Measurements from ENCODE around the gene LRMDA. TPM values are rescaled to one million over a fixed set of nuclear protein-coding genes. Genes with fewer than 3 reads are reported as not detected.

Gene LRMDA
- total and polyA plus RNA-seq, 2 of the 13 experiments (the other 11 are each of a cell fraction or from before 2014, with no cell fraction given), result 13.4 to 22.0 TPM

- TF ChIP-seq BRF2 (CRISPR knock-in tag; IDR thresholded peaks at IDR 0.05) (no peak), U2AF1 (optimal IDR thresholded peaks at IDR 0.05; ENCODE audit: low read depth, low read length) (no peak), BORCS8-MEF2B (CRISPR knock-in tag; IDR thresholded peaks at IDR 0.05) (no peak), ZNF160 (CRISPR knock-in tag; IDR thresholded peaks at IDR 0.05) (no peak), SIN3A (IDR thresholded peaks at IDR 0.05; ENCODE audit: borderline replicate concordance, low read depth, low read length) (no peak), PREB (CRISPR knock-in tag; IDR thresholded peaks at IDR 0.05) (no peak), MYC (CRISPR knock-in tag; IDR thresholded peaks at IDR 0.05; ENCODE audit: borderline replicate concordance) (no peak), GRHL1 (CRISPR knock-in tag; conservative IDR thresholded peaks at IDR 0.05) (no peak), BCL6 (CRISPR knock-in tag; IDR thresholded peaks at IDR 0.05) (no peak), KDM6A (CRISPR knock-in tag; IDR thresholded peaks at IDR 0.05; ENCODE audit: low read depth) (peak; percentile 69), ZNF839 (CRISPR knock-in tag; IDR thresholded peaks at IDR 0.05; ENCODE audit: borderline replicate concordance) (no peak), SNAI1 (CRISPR knock-in tag; IDR thresholded peaks at IDR 0.05; ENCODE audit: borderline replicate concordance) (no peak), MED1 (CRISPR knock-in tag; IDR thresholded peaks at IDR 0.05) (no peak), FOSL2 (CRISPR knock-in tag; IDR thresholded peaks at IDR 0.05) (0 out of 2 replicates have a peak, but pooled peaks have one; percentile 10), RARA (CRISPR knock-in tag; IDR thresholded peaks at IDR 0.05) (peak; percentile 17; the same call in 1 of the 2 replicates), ZFP41 (CRISPR knock-in tag; IDR thresholded peaks at IDR 0.05; ENCODE audit: borderline replicate concordance) (no peak), TARDBP (CRISPR knock-in tag; IDR thresholded peaks at IDR 0.05) (peak; percentile 29; the same call in 1 of the 2 replicates), ZNF33B (CRISPR knock-in tag; IDR thresholded peaks at IDR 0.05) (no peak), PRMT3 (CRISPR knock-in tag; IDR thresholded peaks at IDR 0.05; ENCODE audit: borderline replicate concordance, low read depth) (no peak), HMG20A (CRISPR knock-in tag; IDR thresholded peaks at IDR 0.05; ENCODE audit: borderline replicate concordance) (no peak), ZNF362 (CRISPR knock-in tag; IDR thresholded peaks at IDR 0.05; ENCODE audit: borderline replicate concordance) (no peak), HNRNPUL1 (IDR thresholded peaks at IDR 0.05; ENCODE audit: low read depth, low read length) (no peak), USF2 (IDR thresholded peaks at IDR 0.05; ENCODE audit: low read depth, low read length) (no peak), USF2 (CRISPR knock-in tag; IDR thresholded peaks at IDR 0.05; ENCODE audit: borderline replicate concordance) (no peak)
Observed at GRCh38 chr10:76336213-76336963, 905.0 kb downstream of the LRMDA start (continued).

All from HepG2 (cell line).